Mesendoderm (in vitro differentiated cells): ENCODE data around the gene C1QTNF8.

Experiments used
- DNase-seq: peaks from one replicate; pipeline ENCODE4 v3.0.0; 2013
- H2AK5ac ChIP-seq: 2 replicates; pipeline ENCODE4 v1.6.1; 2013; ENCODE audit warnings: low read length, inconsistent platforms
- H2BK120ac ChIP-seq: 2 replicates; pipeline ENCODE4 v1.6.1; 2013; ENCODE audit warnings: low read depth, mild to moderate bottlenecking, low read length, moderate library complexity, mixed read lengths
- H2BK15ac ChIP-seq: replicated peaks from 2 replicates; pipeline ENCODE4 v1.6.1; 2013; ENCODE audit warnings: low read depth, mild to moderate bottlenecking, moderate library complexity
- H2BK5ac ChIP-seq: 2 replicates; pipeline ENCODE4 v1.6.1; 2013; ENCODE audit warnings: low read length, inconsistent platforms
- H3K18ac ChIP-seq: 2 replicates; pipeline ENCODE4 v1.6.1; 2013; ENCODE audit warnings: mild to moderate bottlenecking, low read length, mixed read lengths
- H3K23ac ChIP-seq: one replicate; pipeline ENCODE4 v1.6.1; 2013; ENCODE audit warnings: low read length
- H3K27ac ChIP-seq: 2 replicates; pipeline ENCODE4 v1.5.1; 2013; ENCODE audit warnings: low read depth, mild to moderate bottlenecking, inconsistent platforms, low read length, moderate library complexity
- H3K27me3 ChIP-seq: 2 replicates; pipeline ENCODE4 v1.6.1; 2013; ENCODE audit warnings: low read length, control low read depth, mild to moderate bottlenecking, inconsistent platforms; ENCODE audit not compliant: insufficient read depth, poor library complexity
- H3K36me3 ChIP-seq: 2 replicates; pipeline ENCODE4 v1.6.1; 2013; ENCODE audit warnings: low read length, inconsistent platforms; ENCODE audit not compliant: control insufficient read depth, insufficient read depth
- H3K4ac ChIP-seq: one replicate; pipeline ENCODE4 v1.6.1; 2013; ENCODE audit warnings: low read depth, mild to moderate bottlenecking, low read length, moderate library complexity
- H3K4me1 ChIP-seq: 2 replicates; pipeline ENCODE4 v1.6.1; 2013; ENCODE audit warnings: low read depth, low read length, inconsistent platforms; ENCODE audit not compliant: control insufficient read depth
- H3K4me2 ChIP-seq: 2 replicates; pipeline ENCODE4 v1.6.1; 2013; ENCODE audit warnings: low read length
- H3K4me3 ChIP-seq: 2 replicates; pipeline ENCODE4 v1.5.1; 2013; ENCODE audit warnings: mild to moderate bottlenecking, low read length
- H3K56ac ChIP-seq: one replicate; pipeline ENCODE4 v1.6.1; 2013; ENCODE audit warnings: low read length
- H3K79me1 ChIP-seq: 2 replicates; pipeline ENCODE4 v1.6.1; 2013; ENCODE audit warnings: low read length, inconsistent platforms
- H3K79me2 ChIP-seq: 2 replicates; pipeline ENCODE4 v1.6.1; 2013; ENCODE audit warnings: mild to moderate bottlenecking, low read length; ENCODE audit not compliant: control insufficient read depth, insufficient read depth
- H3K9ac ChIP-seq: 2 replicates; pipeline ENCODE4 v1.6.1; 2013; ENCODE audit warnings: low read length, inconsistent platforms
- H4K5ac ChIP-seq: one replicate; pipeline ENCODE4 v1.6.1; 2013; ENCODE audit warnings: low read length
- H4K8ac ChIP-seq: one replicate; pipeline ENCODE4 v1.6.1; 2013; ENCODE audit warnings: low read depth, mild to moderate bottlenecking, control low read depth, low read length, moderate library complexity
- WGBS: extraction: QIAGEN DNeasy Blood & Tissue Kit; methylation state at CpG from one replicate; pipeline ENCODE4 v1.1.7; 2013; ENCODE audit warnings: low lambda C conversion rate, missing lambda C conversion rate; ENCODE audit not compliant: insufficient coverage; ENCODE audit errors: extremely low coverage; 5-methylcytosine and 5-hydroxymethylcytosine counted together

Gene C1QTNF8

GRCh38 chr16:1059310-1059709 is 36.7 kb downstream of the C1QTNF8 start:
- Histone ChIP-seq H3K4ac (no peak overlapping the region), H2BK5ac (no peak overlapping the region), H4K8ac (no peak overlapping the region), H3K79me1 (no peaks in the 10 kb centered on the region), H3K18ac (no peak overlapping the region), H3K36me3 (no peaks in the 10 kb centered on the region), H3K23ac (no peak overlapping the region), H3K4me2 (no peak overlapping the region), H2BK120ac (no peak overlapping the region), H3K27ac (no peak overlapping the region), H3K79me2 (no peaks in the 10 kb centered on the region), H3K9ac (no peak overlapping the region), H3K27me3 (no peaks in the 10 kb centered on the region), H2AK5ac (no peak overlapping the region), H3K4me1 (no peaks in the 10 kb centered on the region), H4K5ac (no peak overlapping the region), H3K56ac (no peak overlapping the region), H2BK15ac (no peak overlapping the region), H3K4me3 (no peak overlapping the region)
- DNase-seq = no peak
- no CpG with 5 or more reads among the region's 3 CpGs for WGBS

- Histone ChIP-seq H3K79me1 (no peaks in the 10 kb centered on the region), H2AK5ac (no peak overlapping the region), H3K56ac (no peak overlapping the region), H2BK120ac (no peak overlapping the region), H3K18ac (no peak overlapping the region), H3K4ac (no peak overlapping the region), H2BK15ac (no peak overlapping the region), H3K27me3 (no peaks in the 10 kb centered on the region), H3K27ac (no peak overlapping the region), H3K4me1 (no peaks in the 10 kb centered on the region), H3K9ac (no peak overlapping the region), H3K4me2 (no peak overlapping the region), H2BK5ac (no peak overlapping the region), H4K5ac (no peak overlapping the region), H4K8ac (no peak overlapping the region), H3K79me2 (no peaks in the 10 kb centered on the region), H3K4me3 (no peak overlapping the region), H3K36me3 (no peaks in the 10 kb centered on the region), H3K23ac (no peak overlapping the region)
- WGBS = no CpG with 5 or more reads among the region's 14 CpGs
- DNase-seq = no peak
Observed at GRCh38 chr16:1058216-1058615, 37.8 kb downstream of the C1QTNF8 start.

GRCh38 chr16:1057252-1057932 is 38.7 kb downstream of the C1QTNF8 start:
- H4K8ac ChIP-seq = no peak overlapping the region
- DNase-seq = peak; percentile 25

GRCh38 chr16:1056196-1056595 is 39.8 kb downstream of the C1QTNF8 start:
- no peak overlapping the region for H3K4ac ChIP-seq
- H3K79me2 ChIP-seq = no peaks in the 10 kb centered on the region

More at GRCh38 chr16:1057252-1057932, 38.7 kb downstream of the C1QTNF8 start:
- Histone ChIP-seq H4K5ac (no peak overlapping the region), H3K56ac (no peak overlapping the region), H2AK5ac (no peak overlapping the region), H3K27ac (no peak overlapping the region), H3K4ac (no peak overlapping the region), H3K27me3 (no peaks in the 10 kb centered on the region), H3K23ac (no peak overlapping the region), H3K79me1 (no peaks in the 10 kb centered on the region), H2BK5ac (no peak overlapping the region), H3K9ac (no peak overlapping the region), H2BK15ac (no peak overlapping the region), H3K4me3 (no peak overlapping the region), H2BK120ac (no peak overlapping the region), H3K4me1 (no peaks in the 10 kb centered on the region), H3K79me2 (no peaks in the 10 kb centered on the region), H3K36me3 (no peaks in the 10 kb centered on the region), H3K18ac (no peak overlapping the region), H3K4me2 (no peak overlapping the region)
- WGBS = no CpG with 5 or more reads among the region's 33 CpGs

GRCh38 chr16:1055557-1055924 is 40.5 kb downstream of the C1QTNF8 start:
- Histone ChIP-seq H3K18ac (no peak overlapping the region), H2AK5ac (no peak overlapping the region), H3K4me3 (no peak overlapping the region), H3K79me1 (no peaks in the 10 kb centered on the region), H2BK120ac (no peak overlapping the region), H4K8ac (no peak overlapping the region), H3K23ac (no peak overlapping the region), H3K27ac (no peak overlapping the region), H3K56ac (no peak overlapping the region), H3K79me2 (no peaks in the 10 kb centered on the region), H3K36me3 (no peaks in the 10 kb centered on the region), H3K9ac (no peak overlapping the region), H2BK15ac (no peak overlapping the region), H2BK5ac (no peak overlapping the region), H4K5ac (no peak overlapping the region), H3K4me1 (no peaks in the 10 kb centered on the region), H3K27me3 (no peaks in the 10 kb centered on the region), H3K4me2 (no peak overlapping the region), H3K4ac (no peak overlapping the region)
- WGBS = no CpG with 5 or more reads among the region's 13 CpGs
- no peak for DNase-seq

More at GRCh38 chr16:1056196-1056595, 39.8 kb downstream of the C1QTNF8 start:
- Histone ChIP-seq H3K9ac (no peak overlapping the region), H4K8ac (no peak overlapping the region), H2BK120ac (no peak overlapping the region), H3K79me1 (no peaks in the 10 kb centered on the region), H3K27me3 (no peaks in the 10 kb centered on the region), H3K27ac (no peak overlapping the region), H4K5ac (no peak overlapping the region), H2BK15ac (no peak overlapping the region), H2AK5ac (no peak overlapping the region), H3K36me3 (no peaks in the 10 kb centered on the region), H3K4me2 (no peak overlapping the region), H3K4me1 (no peaks in the 10 kb centered on the region), H3K18ac (no peak overlapping the region), H2BK5ac (no peak overlapping the region), H3K4me3 (no peak overlapping the region), H3K56ac (no peak overlapping the region), H3K23ac (no peak overlapping the region)
- no peak for DNase-seq
- no CpG with 5 or more reads among the region's 8 CpGs for WGBS
